Stimulated activated CD4-positive, alpha-beta T cell treated with anti-CD3 and anti-CD28 coated beads, Interleukin-4, amount 100 ng/mL, for 4 hours (primary cell): ENCODE measurements around the gene CYP20A1.
"Not testable (repeated sequence)": the region's sequence is repeated elsewhere in the genome, so short reads cannot be mapped to it uniquely, and the experiment has no call there.

Source experiments
- DNase-seq, 2 experiments: peaks; one replicate each; pipeline ENCODE4 v3.0.0-alpha.2; 2020

The CYP20A1 gene

GRCh38 chr2:203282101-203282500 lies 43.3 kb downstream of the CYP20A1 start:
- no peak for DNase-seq

- no peak for DNase-seq
These were observed 47.7 kb downstream of the CYP20A1 start for GRCh38 chr2:203286532-203286931.

DNA sequence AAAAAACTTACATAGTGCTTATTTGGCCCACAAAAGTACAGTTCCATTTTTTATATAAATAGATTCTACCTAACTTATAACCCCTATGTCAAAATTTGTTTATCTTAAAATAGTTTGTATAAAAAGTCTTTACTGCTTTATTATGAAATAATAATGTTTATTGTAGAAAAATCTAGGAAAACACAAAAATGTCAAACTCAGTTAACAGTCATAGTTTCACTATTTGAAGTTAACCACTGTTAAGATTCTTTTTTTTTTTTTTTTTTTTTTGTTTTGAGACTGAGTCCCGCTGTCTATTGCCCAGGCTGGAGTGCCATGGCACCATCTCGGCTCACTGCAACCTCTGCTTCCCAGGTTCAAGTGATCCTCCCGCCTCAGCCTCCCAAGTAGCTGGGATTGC lies 62.8 kb downstream of the CYP20A1 start:
- DNase-seq = no peak

DNA sequence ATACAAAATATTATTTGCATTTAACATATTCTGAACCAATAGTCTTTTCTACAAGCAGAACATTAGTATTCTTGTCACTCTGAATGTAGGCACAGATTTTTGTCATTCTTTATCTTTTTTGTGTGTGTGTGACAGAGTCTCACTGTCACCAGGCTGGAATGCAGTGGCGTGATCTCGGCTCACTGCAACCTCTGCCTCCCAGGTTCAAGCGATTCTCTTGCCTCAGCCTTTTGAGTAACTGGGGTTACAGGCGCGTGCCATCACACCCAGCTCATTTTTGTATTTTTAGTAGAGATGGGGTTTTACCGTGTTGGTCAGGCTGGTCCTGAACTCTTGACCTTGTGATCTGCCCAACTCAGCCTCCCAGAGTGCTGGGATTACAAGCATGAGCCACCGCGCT lies 63.8 kb downstream of the CYP20A1 start:
- DNase-seq = not testable (repeated sequence)

DNA sequence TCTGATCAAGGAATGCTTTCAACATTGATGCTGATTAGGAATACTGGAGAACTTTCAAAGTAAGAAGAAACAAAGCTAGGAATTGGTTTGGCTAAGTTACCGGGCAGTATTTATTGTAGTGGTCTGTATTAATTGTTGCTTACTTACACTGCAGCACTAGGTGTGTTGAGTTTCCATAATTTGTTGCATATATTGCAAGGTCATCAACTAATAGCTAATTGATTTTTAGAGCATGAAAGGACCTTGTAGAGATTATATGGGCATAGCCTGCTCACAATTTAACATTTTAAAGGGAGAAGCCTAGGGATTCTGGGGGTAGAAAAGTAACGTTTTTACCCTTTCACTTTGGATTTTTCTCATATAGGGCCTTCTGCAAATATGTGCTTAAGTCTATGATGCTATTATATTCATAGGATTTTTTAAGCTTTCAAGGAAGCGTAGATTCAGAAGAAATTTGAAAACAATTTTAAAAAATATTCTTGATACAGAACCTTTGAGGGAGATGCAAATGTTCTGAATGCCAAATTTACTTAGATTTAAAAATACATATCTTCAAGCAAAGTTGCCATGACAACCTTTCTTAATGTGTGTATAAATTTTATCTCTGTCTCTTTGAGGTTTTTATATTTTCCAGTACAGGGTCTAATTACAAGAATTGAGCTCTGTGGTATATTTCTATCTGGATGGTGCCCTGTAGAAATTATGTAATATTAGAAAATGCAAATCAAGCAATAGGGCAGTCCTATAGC lies 72.0 kb downstream of the CYP20A1 start:
- no peak for DNase-seq

GRCh38 chr2:203326356-203326755 lies 87.5 kb downstream of the CYP20A1 start:
- no peak for DNase-seq

GRCh38 chr2:203327582-203327900 lies 88.7 kb downstream of the CYP20A1 start:
- no peak for DNase-seq

DNA sequence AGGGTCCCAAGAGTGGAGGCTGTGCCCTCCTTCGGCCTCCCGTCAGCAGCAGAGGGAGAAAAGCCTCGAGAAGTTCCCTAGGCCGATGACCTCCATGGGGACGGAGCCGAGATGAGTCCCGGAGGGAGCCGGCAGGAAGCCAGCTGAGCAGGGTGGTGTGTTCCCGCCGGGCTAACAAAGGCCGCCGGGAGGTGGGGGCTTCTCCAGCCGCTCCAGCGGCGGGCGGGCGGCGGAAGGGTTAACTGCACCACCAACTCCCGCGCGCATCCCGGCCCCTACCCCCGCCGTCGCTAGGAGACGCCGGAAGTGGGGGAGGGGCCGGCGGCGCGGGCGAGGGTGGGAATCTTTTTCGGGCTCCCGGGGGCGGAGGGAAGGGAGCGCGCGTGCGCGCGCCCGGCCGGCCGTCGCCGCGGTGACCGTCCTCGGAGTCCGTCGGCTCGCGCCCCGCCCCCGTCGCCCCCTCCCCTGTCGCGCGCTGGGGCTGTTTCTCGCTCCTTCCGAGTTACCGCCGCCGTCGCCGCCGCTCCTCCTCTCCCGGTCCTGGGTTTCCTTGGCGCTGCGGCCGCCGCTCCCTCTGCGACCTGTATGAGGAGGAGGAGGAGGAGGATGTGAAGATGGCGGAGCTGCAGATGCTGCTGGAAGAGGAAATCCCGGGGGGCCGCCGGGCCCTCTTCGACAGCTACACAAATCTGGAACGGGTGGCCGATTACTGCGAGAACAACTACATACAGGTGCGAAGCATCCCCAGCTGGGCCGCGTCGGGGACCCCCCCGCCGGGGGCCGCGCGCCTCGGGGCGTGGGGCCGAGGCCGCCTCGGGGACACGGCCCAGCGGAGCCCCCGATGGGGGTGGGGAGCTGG lies 89.3 kb downstream of the CYP20A1 start, which contains the start of gene ABI2:
ABI2 (plus strand) TSS at position 494 of the 859 bp plus-strand sequence; CDS start at position 615, 121 bp downstream.
- DNase-seq = peak; percentile 59 to 72

DNA sequence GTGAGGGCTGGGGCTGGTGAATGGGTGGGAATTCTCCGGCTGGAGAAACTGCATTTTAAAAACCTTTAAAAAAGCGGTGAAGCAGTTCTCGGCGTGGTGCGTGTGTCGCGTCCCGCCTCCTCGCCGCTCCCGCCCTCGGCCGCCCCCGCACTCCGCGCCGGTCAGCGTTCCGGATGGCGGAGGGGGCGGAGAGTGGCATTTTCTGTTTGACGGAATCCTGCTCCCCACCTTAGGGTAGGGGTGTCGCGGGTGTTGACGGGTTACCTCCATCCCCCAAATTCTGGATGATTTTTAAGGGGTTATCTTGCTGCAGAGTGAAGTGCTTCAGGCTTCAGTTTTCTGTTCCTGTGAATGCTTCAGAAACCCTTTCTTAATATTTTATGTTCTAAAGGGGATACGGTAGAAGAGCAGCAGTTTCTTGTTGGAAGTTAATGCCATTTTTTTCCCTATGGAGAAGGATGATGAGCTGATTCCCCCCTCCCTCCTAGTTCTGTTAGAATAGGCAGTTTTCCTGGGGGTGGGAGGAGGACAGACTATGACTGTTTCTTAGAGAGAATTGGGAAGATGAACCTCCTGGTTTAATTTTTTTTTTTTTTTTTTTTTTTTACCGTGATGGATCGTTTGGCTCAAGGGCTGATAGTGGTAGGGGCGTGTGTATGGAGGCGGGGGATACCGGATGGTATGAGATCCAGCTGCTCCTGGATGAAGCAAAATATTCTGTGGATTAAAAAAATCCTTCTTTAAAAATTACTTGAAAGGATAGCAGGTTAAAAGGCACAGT lies 90.1 kb downstream of the CYP20A1 start:
- DNase-seq = peak; percentile 31 to 49

DNA sequence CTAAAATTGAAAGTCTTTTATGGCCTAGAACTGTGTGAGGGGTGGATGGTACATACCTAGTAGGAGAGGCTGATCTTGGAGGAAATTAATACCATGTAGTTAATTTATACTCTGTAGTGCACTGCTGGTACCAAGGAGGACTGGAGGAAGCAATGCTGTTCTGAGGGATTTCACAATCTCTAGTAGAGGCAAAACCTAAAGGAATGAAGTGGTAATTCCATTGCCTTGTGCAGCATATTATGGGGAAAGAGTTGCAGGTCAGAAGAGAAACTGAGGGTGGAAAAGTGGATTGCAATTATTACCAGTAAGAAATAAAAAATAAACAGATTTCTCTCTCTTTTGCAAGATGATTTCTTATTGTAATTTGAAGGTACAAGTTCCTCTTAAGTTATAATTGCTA lies 91.6 kb downstream of the CYP20A1 start:
- DNase-seq = no peak

DNA sequence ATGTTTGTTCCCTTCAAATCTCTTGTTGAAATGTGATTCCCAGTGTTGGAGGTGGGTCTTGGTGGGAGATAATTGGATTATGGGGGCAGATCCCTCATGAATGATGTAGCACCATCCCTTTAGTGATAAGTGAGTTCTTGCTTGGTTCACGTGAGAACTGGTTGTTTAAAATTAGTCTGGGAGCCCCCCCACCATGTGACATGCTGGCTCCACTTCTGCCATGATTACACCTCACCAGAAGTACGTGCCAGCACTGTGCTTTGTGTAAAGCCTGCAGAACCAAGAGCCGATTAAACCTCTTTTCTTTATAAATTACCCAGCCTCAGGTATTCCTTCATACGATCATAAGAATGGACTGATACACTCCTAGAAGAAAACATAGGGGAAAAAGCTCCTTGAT lies 99.5 kb downstream of the CYP20A1 start:
- no peak for DNase-seq

DNA sequence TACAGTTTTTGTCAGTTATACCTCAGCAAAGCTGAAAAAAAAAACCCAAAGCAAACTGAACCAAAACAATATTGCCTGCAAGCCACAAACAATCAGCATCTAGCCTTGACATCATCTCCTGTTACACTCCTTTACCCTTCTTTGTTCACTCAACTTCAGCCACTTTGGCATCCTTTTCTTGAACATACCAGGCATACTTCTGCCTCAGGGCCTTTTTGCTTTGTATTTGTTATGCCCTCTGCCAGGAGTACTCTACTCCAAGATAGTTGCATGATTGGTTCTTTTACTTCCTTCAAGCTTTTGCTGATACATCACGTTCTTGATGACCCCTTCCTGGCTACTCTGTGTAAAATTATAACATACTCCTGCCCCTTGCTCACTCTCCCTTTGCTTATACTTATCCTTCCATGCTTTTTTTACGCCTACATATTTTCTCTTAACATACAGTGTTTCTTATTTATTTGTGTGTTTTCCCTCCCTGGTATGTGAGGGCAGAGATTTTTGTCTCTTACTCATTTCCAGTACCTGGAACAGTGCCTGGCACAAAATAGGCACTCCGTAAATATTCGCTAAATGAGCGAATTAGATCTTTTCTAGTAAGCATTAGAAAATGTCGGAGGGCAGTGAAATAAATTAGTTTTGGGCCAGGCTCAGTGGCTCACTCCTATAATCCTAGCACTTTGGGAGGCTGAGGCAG lies 102.1 kb downstream of the CYP20A1 start:
- DNase-seq = no peak

DNA sequence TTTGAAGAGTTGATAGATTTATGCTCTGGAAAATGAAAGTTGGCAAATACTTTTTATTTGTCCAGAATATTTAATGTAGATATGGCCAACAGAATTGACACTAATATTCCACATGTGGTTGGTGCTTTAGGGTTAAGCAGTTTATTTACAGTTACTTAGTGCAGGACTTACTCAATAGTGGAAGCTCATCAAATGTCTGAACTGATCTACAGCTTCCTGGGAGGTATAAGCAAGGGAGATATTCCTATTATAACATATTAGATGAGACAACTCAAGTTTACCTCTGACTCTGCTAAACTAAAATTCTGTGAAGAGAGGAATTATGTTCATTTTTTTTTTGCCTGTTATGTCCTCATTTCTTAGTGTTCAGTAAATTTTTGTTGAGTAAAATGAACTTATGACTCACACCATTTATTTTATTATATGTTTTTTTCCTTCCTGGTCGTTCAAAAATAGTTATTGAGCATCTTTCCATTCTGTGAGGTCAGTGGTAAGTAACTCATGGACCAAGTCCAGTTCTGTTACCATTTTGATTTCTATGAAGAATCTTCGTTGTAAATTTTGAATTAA lies 103.0 kb downstream of the CYP20A1 start:
- no peak for DNase-seq

DNA sequence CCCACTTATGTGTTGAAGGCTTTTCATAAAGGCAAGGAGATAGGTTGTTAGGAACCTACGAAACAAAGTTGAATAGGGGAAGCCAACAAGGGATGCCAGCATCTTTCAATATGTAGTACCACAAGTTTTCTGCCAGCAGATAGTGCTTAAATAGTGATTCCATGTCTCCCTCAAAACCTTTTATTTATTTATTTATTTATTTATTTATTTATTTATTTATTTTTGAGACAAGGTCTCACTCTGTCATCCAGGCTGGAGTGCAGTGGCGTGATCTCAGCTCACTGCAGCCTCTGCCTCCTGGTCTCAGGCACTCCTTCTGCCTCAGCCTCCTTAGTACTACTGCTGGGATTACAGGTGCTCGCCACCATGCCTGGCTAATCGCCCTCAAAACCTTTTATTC lies 103.6 kb downstream of the CYP20A1 start:
- DNase-seq = not testable (repeated sequence)

- no peak for DNase-seq
These were observed 105.8 kb downstream of the CYP20A1 start for GRCh38 chr2:203344667-203345066.

DNA sequence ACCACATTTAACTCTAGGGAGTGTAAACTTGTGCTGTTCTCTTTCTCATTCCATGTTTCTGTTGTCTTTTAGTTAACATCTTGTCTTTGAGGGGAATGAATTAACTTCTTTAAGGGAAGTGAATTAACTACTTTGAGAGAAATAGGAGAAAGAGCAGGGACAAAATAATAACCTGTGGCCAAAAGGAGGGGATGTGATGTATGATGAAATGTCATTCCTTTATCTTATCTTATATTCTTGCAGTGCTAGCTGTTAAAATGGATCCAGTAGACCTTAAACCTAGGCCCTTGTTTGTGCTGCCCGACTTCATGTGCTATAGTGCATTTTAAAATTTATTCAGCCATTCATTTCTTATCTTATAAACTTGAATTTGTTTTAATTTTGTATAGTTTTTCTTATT lies 107.8 kb downstream of the CYP20A1 start:
- DNase-seq = no peak

- no peak for DNase-seq
These were observed 108.6 kb downstream of the CYP20A1 start for GRCh38 chr2:203347375-203347774.

DNA sequence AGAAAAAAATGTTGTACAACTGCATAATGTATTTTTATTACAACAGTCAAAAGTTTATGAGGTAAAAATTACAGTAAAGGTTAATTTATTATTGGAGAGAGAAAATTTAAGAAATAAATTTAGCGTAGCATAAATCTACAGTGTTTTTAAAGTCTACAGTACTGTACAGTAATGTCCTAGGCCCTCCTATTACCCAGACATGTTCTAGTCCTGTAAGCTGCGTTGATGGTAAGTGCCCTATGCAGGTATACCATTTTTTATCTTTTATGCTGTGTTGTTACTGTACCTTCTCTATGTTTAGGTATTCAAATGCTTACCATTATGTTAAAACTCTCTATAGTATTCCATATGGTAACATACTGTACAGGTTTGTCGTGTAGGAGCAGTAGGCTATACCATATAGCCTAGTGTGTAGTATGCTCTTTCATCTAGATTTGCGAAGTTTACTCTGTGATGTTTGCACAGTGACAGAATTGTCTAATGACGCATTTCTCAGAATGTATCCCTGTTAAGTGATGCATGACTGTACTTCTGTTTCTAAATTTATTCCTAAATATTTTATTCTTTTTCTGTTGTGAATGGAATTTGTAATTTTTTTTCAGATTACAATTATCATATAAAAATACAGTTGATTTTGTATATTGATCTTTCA lies 113.9 kb downstream of the CYP20A1 start:
- DNase-seq = no peak

DNA sequence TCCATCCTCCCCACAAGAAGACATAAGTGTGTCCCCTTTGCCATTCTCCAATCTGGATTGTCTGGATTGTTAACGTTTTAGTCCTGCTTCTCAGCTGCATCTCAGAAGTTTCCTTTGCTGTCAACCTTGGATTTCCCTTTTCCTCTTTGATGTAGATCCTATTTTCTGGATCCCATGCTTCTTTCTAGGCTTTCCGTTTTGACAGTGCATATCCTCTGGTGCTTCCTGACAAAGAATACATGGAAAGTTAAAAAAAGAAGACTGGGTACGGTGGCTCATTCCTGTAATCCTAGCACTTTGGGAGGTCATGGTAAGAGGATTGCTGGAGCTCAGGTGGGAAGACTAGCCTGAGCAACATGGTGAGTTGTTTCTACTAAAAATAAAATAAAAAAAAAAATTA lies 116.1 kb downstream of the CYP20A1 start:
- no peak for DNase-seq
